Heart right ventricle (tissue), 16 donors: ENCODE results near the gene C20orf202. TPM values are rescaled to one million over a fixed set of nuclear protein-coding genes. Genes with fewer than 3 reads are reported as not detected.

Experiments
- ATAC-seq, 8 donors: fragments of 200-7000 bp; cut with Tn5 transposase; one replicate each; pipeline ENCODE4 v1.9.1; 2020; ENCODE audit warnings: mild to moderate bottlenecking in 8 of 8, moderate library complexity in 8 of 8, moderate number of reproducible peaks in 1 of 8
- DNase-seq, 2 donors: peaks; one replicate each; pipeline ENCODE4 v3.0.0-alpha.2; 2020
- H3K27ac ChIP-seq, 10 donors: fragments of 200-600 bp; sonication (generic) in 2 of 10; one replicate each; pipeline versions ENCODE4 v1.5.0 to v1.8.0; 2020 to 2022; ENCODE audit warnings: mild to moderate bottlenecking in 3 of 10
- H3K27me3 ChIP-seq, 7 donors: fragments of 200-600 bp; one replicate each; pipeline ENCODE4 v1.8.0; 2021 to 2022; ENCODE audit warnings: mild to moderate bottlenecking in 2 of 7
- H3K36me3 ChIP-seq, 9 donors: fragments of 200-600 bp; sonication (generic) in 1 of 9; one replicate each; pipeline versions ENCODE4 v1.5.0 to v1.8.0; 2020 to 2022; ENCODE audit warnings: mild to moderate bottlenecking in 2 of 9
- H3K4me1 ChIP-seq, 9 donors: fragments of 200-600 bp; sonication (generic) in 1 of 9; one replicate each; pipeline versions ENCODE4 v1.5.0 to v1.8.0; 2020 to 2022; ENCODE audit warnings: mild to moderate bottlenecking in 4 of 9
- H3K4me3 ChIP-seq, 10 donors: fragments of 200-600 bp; sonication (generic) in 2 of 10; one replicate each; pipeline versions ENCODE4 v1.5.0 to v1.8.0; 2020 to 2022; ENCODE audit warnings: mild to moderate bottlenecking in 7 of 10, moderate library complexity in 2 of 10
- H3K9me3 ChIP-seq, 11 donors: fragments of 200-600 bp in 10 of 11; sonication (generic) in 2 of 11; one replicate each; pipeline versions ENCODE4 v1.5.0 to v1.8.0; 2013 to 2022; ENCODE audit warnings: mild to moderate bottlenecking in 2 of 11, control low read depth in 1 of 11, moderate library complexity in 1 of 11
- WGBS, 2 donors: extraction: QIAGEN DNeasy Blood & Tissue Kit; methylation state at CpG; one replicate each; pipeline ENCODE4 v1.1.7; 2013; ENCODE audit warnings: inconsistent platforms in 1 of 2; 5-methylcytosine and 5-hydroxymethylcytosine counted together
- intact Hi-C, 10 donors: fragments of 100-400 bp; cut with DNase I; formaldehyde crosslinking; loops; one replicate each; pipeline versions ENCODE4 v1.11.1 to v1.14.2; 2022
- polyA plus RNA-seq, 2 donors: library from polyadenylated mRNA; stranded (reverse); fragments of 200-250 nt; gene quantifications; one replicate each; pipeline ENCODE4 v1.2.3, GENCODE V29; 2013
- total RNA-seq, 10 donors: library from RNA; stranded (reverse); fragmentation: NEBNext Ultra II Directional in 3 of 10; extraction: Animal tissue kit (Norgen Biotek cat#: 25700) in 3 of 10; gene quantifications; one replicate each; pipeline versions ENCODE4 v1.2.1 to v1.2.4, GENCODE V29; 2021 to 2023
- TF ChIP-seq, protein P1 (sequence below), 9 donors: fragments of 200-600 bp; sonication (generic) in 2 of 9; IDR thresholded peaks; one replicate each; pipeline versions ENCODE4 v1.5.0 to v1.8.0; 2021 to 2022; ENCODE audit warnings: antibody characterized with exemption in 9 of 9, mild to moderate bottlenecking in 5 of 9, moderate library complexity in 1 of 9
- donor health status: Arrhythmogenic right ventricular cardiomyopathy.
- donor health status: ischemic (EF 13 %, LVEDD 7.1; RV severe dilation, severe dysfunction).
- donor health status: healthy with polysubstance abuse.
- donor health status: DM: no; HTN: yes; CAD: no.
- donor health status: DM: no; HTN: no; CAD: no.
- donor health status: ischemic (EF 25% LVEDD 6.9; RV normal size, moderate dysfunction).
- donor health status: ischemic (EF 25% LVEDD 5.7; RV mildly dilated, moderate dysfunction).
- donor health status: healthy.
- donor health status: DM: yes; HTN: yes; CAD: no.
- donor health status: Ischemic cardiomyopathy.
- donor health status: ischemic (EF 35%, LVEDD 5.7; RV mildly dilated, moderate dysfunction).
- donor health status: nonischemic (EF 11% LVEDD 7.7; RV severe dilation, severe dysfunction).
- donor health status: DM: yes; HTN: yes; CAD: no.
- donor health status: PGD.
- donor health status: ischemic (EF 29% LVEDD 5.4; RV normal size, mild dysfunction).
- donor health status: nonischemic (EF 23%, LVEDD 6.1; RV moderate dilation, normal function).

C20orf202 gene
- total and polyA plus RNA-seq, 12 donors = 0.18 to 0.90 (median 0.38) TPM; not detected in 4

DNA sequence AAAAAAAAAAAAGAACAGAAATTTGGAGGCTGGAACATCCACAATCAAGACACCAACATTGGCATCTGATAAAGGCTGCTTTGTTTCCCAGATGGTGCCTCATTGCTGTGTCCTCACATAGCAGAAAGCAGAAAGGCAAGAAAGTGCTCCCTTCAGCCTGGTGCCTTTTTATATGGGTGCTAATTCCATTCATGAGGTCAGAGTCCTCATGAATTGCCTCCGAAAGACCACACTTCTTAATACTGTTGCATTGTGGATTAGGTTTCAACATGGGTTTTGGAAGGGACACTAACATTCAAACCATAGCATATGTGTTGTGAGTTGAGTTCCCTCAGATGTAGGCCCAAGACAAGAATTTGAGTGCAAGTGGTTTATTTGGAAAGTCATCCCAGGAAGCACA is 8.0 kb upstream of the C20orf202 start:
- H3K27me3 ChIP-seq = no peaks in the 10 kb centered on the region
- H3K27ac ChIP-seq = no peak overlapping the region
- H3K4me1 ChIP-seq = peaks cover 0 to 6% (median 0%) of the 10 kb centered on the region in 9 donors
- TF ChIP-seq, protein P1, sequence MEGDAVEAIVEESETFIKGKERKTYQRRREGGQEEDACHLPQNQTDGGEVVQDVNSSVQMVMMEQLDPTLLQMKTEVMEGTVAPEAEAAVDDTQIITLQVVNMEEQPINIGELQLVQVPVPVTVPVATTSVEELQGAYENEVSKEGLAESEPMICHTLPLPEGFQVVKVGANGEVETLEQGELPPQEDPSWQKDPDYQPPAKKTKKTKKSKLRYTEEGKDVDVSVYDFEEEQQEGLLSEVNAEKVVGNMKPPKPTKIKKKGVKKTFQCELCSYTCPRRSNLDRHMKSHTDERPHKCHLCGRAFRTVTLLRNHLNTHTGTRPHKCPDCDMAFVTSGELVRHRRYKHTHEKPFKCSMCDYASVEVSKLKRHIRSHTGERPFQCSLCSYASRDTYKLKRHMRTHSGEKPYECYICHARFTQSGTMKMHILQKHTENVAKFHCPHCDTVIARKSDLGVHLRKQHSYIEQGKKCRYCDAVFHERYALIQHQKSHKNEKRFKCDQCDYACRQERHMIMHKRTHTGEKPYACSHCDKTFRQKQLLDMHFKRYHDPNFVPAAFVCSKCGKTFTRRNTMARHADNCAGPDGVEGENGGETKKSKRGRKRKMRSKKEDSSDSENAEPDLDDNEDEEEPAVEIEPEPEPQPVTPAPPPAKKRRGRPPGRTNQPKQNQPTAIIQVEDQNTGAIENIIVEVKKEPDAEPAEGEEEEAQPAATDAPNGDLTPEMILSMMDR (IDR thresholded peaks at IDR 0.05) = no peak
- ATAC-seq (no peak), DNase-seq (no peak)
- no peaks in the 10 kb centered on the region for H3K36me3 ChIP-seq
- intact Hi-C loops = loop anchor here in 2 of 10 donors (10.0 kb wide), 2 partner anchors 230 to 380 kb away; no protein-coding TSS in a partner anchor
- H3K4me3 ChIP-seq = no peak overlapping the region
- WGBS, 2 donors = 93% methylated on average over 1 of the region's 1 CpG
- H3K9me3 ChIP-seq = peaks cover 0 to 6% (median 0%) of the 10 kb centered on the region in 11 donors

DNA sequence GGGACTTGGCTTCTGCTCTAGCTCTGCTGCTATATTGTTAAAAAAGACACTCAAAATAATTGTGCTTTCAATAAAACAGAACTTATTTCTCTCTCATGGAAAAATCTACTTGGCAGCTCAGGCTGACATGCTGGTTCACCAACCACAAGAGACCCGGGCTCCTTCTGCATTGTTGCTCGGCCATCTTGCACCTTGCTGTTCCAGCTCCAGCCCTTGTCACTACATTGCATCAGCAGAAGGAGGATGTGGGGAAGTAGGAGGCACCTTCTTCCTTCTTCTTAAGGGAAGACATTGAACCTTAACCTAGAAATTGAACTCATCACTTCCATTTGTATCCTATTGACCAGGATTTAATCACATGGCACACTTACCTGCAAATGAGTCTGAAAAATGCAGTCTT is 6.6 kb upstream of the C20orf202 start:
- ATAC-seq (no peak), DNase-seq (no peak)
- TF ChIP-seq, protein P1 (IDR thresholded peaks at IDR 0.05) = no peak
- intact Hi-C loops = loop anchor here in 2 of 10 donors (10.0 kb wide), 2 partner anchors 232 to 382 kb away; no protein-coding TSS in a partner anchor
- H3K36me3 ChIP-seq = no peaks in the 10 kb centered on the region
- peaks cover 0 to 8% (median 0%) of the 10 kb centered on the region in 9 donors for H3K4me1 ChIP-seq
- 87 to 92% methylated on average over 2 of the region's 2 CpGs for WGBS, 2 donors
- no peak overlapping the region for H3K27ac ChIP-seq
- H3K4me3 ChIP-seq = no peak overlapping the region
- H3K9me3 ChIP-seq = peaks cover 0 to 6% (median 0%) of the 10 kb centered on the region in 11 donors
- no peaks in the 10 kb centered on the region for H3K27me3 ChIP-seq

DNA sequence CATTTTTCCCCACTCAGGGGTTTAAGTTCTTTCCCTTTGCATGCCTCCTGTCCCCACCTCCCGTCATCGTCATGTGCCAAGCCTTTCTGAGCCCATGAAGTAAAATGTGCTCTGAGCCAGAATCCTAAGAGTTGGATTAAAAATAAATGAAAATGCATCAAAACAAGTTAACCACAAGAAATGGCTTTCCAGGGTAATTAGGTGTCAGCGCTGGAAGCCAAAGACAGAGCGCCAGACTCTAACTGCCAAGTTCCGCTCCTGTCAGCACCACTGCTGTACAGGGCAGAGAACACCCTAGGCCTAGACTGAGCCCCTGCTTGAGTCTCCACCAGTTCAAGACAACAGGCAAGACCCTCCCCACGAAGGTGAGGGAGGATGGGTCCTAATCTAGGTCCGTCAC is 5.5 kb upstream of the C20orf202 start:
- WGBS, 2 donors = 78 to 86% methylated on average over 7 of the region's 7 CpGs
- H3K4me1 ChIP-seq = peaks cover 0 to 9% (median 0%) of the 10 kb centered on the region in 9 donors
- TF ChIP-seq, protein P1 (IDR thresholded peaks at IDR 0.05) = no peak
- no peak for DNase-seq
- no peak overlapping the region for H3K4me3 ChIP-seq
- H3K9me3 ChIP-seq = peaks cover 0 to 6% (median 0%) of the 10 kb centered on the region in 11 donors
- intact Hi-C loops = loop anchor here in 2 of 10 donors (10.0 kb wide), 2 partner anchors 233 to 383 kb away; no protein-coding TSS in a partner anchor
- H3K36me3 ChIP-seq = no peaks in the 10 kb centered on the region
- H3K27ac ChIP-seq = no peak overlapping the region
- ATAC-seq = no peak
- no peaks in the 10 kb centered on the region for H3K27me3 ChIP-seq

DNA sequence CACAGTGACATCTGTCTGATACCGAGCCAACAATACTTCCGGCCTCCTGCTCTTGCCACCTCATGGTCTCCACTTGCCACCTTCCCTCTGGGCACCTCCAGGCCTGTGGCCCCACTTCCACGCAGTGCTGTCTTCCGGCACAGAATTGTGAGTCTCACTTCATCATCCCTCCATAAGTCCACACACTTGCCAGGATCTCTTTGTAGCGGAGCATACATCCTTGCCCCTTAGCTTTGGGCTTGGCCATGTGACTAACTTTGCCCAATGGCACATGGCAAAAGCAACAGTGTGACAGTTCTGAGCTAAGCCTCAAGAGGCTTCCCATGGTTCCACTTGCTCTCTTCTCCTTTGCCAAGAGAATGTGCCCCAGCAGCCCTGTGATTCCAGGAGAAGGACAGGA is 4.5 kb upstream of the C20orf202 start:
- Histone ChIP-seq H3K36me3 (no peaks in the 10 kb centered on the region), H3K4me1 (peaks cover 0 to 18% (median 0%) of the 10 kb centered on the region in 9 donors), H3K27me3 (no peaks in the 10 kb centered on the region), H3K4me3 (no peak overlapping the region), H3K9me3 (peaks cover 0 to 6% (median 0%) of the 10 kb centered on the region in 11 donors), H3K27ac (no peak overlapping the region)
- ATAC-seq (no peak), DNase-seq (no peak)
- TF ChIP-seq, protein P1 (IDR thresholded peaks at IDR 0.05) = no peak
- 85 to 91% methylated on average over 5 of the region's 5 CpGs for WGBS, 2 donors
- intact Hi-C loops = loop anchor here in 2 of 10 donors (10.0 kb wide), 2 partner anchors 234 to 384 kb away; no protein-coding TSS in a partner anchor
